Amniotic epithelial cell (primary cell): Measurements from ENCODE around the gene IFFO2.
A peak's percentile ranks its signal among the peaks of the same experiment; 100 is the strongest.

ENCODE experiments used
- DNase-seq: peaks from one replicate; pipeline ENCODE4 v3.0.0-alpha.2; 2010; ENCODE audit warnings: low read depth

IFFO2 gene

GRCh38 chr1:18956193-18957135 is at the start of gene IFFO2:
Gene IFFO2, minus strand, starts transcription at chr1:18956676. Its CDS starts 344 bp downstream, at chr1:18956332.
- DNase-seq = peak; percentile 83

GRCh38 chr1:19006000-19006399 is 49.5 kb upstream of the IFFO2 start:
- DNase-seq = no peak

GRCh38 chr1:19003371-19004290 is 47.2 kb upstream of the IFFO2 start:
- peak; percentile 97 for DNase-seq

- DNase-seq = no peak
These were observed 43.6 kb upstream of the IFFO2 start for GRCh38 chr1:19000065-19000464.

- DNase-seq = no peak
These were observed 42.9 kb upstream of the IFFO2 start for GRCh38 chr1:18999359-18999758.

GRCh38 chr1:18998016-18998724 is 41.7 kb upstream of the IFFO2 start:
- peak; percentile 59 for DNase-seq

GRCh38 chr1:18997508-18997907 is 41.0 kb upstream of the IFFO2 start:
- DNase-seq = no peak

GRCh38 chr1:18996548-18997177 is 40.2 kb upstream of the IFFO2 start:
- DNase-seq = no peak

- DNase-seq = no peak
These were observed 37.9 kb upstream of the IFFO2 start for GRCh38 chr1:18994381-18994780.

- DNase-seq = no peak
These were observed 36.2 kb upstream of the IFFO2 start for GRCh38 chr1:18992646-18993045.

- no peak for DNase-seq
These were observed 35.1 kb upstream of the IFFO2 start for GRCh38 chr1:18991585-18991984.

GRCh38 chr1:18989896-18990295 is 33.4 kb upstream of the IFFO2 start:
- DNase-seq = no peak

GRCh38 chr1:18989176-18989799 is 32.8 kb upstream of the IFFO2 start:
- no peak for DNase-seq

GRCh38 chr1:18981242-18981641 is 24.8 kb upstream of the IFFO2 start:
- no peak for DNase-seq

GRCh38 chr1:18978706-18979105 is 22.2 kb upstream of the IFFO2 start:
- no peak for DNase-seq

- DNase-seq = no peak
These were observed 21.0 kb upstream of the IFFO2 start for GRCh38 chr1:18977428-18977827.

- DNase-seq = no peak
These were observed 19.6 kb upstream of the IFFO2 start for GRCh38 chr1:18976096-18976495.

GRCh38 chr1:18974606-18975005 is 18.1 kb upstream of the IFFO2 start:
- no peak for DNase-seq

GRCh38 chr1:18974005-18974404 is 17.5 kb upstream of the IFFO2 start:
- DNase-seq = no peak

- no peak for DNase-seq
These were observed 17.0 kb upstream of the IFFO2 start for GRCh38 chr1:18973446-18973955.

- DNase-seq = peak; percentile 5
These were observed 16.5 kb upstream of the IFFO2 start for GRCh38 chr1:18972991-18973390.
